Measurements from ENCODE around the gene TK2.

- no peak for TF ChIP-seq CTCF (conservative IDR thresholded peaks at IDR 0.05; ENCODE audit: low read length)
- no peak for TF ChIP-seq EZH2phosphoT487 (IDR thresholded peaks at IDR 0.05; ENCODE audit: borderline replicate concordance)
Observed at GRCh38 chr16:66519482-66520373, 30.2 kb downstream of the TK2 start.

Measured in Loucy (cell line).